Colonic mucosa (tissue), 4 donors: Measurements from ENCODE around the gene DHRS7B. TPM values are rescaled to one million over a fixed set of nuclear protein-coding genes. Genes with fewer than 3 reads are reported as not detected.

Source experiments
- DNase-seq: peaks from one replicate; pipeline ENCODE4 v3.0.0-alpha.2; 2020
- H3K27ac ChIP-seq: fragments of 200-600 bp; one replicate; pipeline ENCODE4 v1.8.0; 2021
- H3K27me3 ChIP-seq: fragments of 200-600 bp; one replicate; pipeline ENCODE4 v1.8.0; 2021
- H3K36me3 ChIP-seq: fragments of 200-600 bp; one replicate; pipeline ENCODE4 v1.8.0; 2021
- H3K4me1 ChIP-seq: fragments of 200-600 bp; one replicate; pipeline ENCODE4 v1.8.0; 2021; ENCODE audit warnings: mild to moderate bottlenecking
- H3K4me3 ChIP-seq: fragments of 200-600 bp; one replicate; pipeline ENCODE4 v1.8.0; 2021
- H3K9ac ChIP-seq, 2 donors: one replicate each; pipeline ENCODE4 v1.7.0; 2013; ENCODE audit warnings: control low read depth in 2 of 2, low read depth in 2 of 2, low read length in 2 of 2
- H3K9me3 ChIP-seq: fragments of 200-600 bp; one replicate; pipeline ENCODE4 v1.8.0; 2021
- intact Hi-C: fragments of 100-400 bp; cut with DNase I; formaldehyde crosslinking; loops from one replicate; pipeline ENCODE4 v1.14.1; 2022
- total RNA-seq, 2 donors: library from RNA; stranded (reverse); fragmentation: NEBNext Ultra II Directional in 1 of 2; extraction: Animal tissue kit (Norgen Biotek cat#: 25700) in 1 of 2; gene quantifications; one replicate each; pipeline ENCODE4 v1.2.1, GENCODE V29; 2021
- TF ChIP-seq, protein P1 (sequence below): fragments of 200-600 bp; IDR thresholded peaks from one replicate; pipeline ENCODE4 v1.8.0; 2022; ENCODE audit warnings: antibody characterized with exemption, mild to moderate bottlenecking
- donor health status: healthy.
- donor health status: DM: no; HTN: no; CAD: no.
- donor health status: DM: no; HTN: no; CAD: no.

Gene DHRS7B
- total RNA-seq, 2 donors from 2014 or later, result 29.4 to 44.0 TPM

DNA sequence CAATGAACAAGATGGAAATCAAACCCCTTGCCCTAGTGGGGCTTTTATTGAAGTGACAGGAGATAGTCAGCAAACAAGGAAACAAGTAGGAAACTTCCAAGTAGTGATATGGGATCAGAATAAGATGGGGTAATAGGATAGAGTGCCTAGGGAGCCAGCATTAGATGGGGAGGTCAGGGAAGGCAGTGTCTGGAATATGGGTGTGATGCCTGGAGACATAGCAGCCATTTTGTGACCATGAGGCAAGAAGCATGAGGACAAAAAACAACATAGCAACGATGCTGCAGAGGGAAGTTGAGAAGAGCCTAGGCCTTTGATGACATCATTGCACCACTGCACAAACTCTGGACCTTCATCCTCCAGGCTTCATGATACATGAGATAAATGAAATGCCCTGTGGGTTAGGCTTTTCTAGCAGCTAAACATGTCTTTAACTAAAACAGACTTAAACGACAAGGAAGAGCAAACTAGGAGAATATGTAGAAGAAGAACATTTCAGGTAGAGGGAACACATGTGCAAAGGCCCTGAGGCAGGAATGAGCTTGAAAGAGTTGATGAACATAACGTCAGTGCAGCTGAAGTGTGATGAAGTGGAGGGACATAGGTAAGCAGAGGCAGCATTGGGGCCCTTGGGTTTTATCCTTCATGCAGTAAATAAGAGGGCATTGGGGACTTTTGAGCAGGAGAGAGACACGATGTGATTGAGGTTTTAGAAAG, 105.4 kb downstream of the DHRS7B start:
- H3K4me1 ChIP-seq, result no peaks in the 10 kb centered on the region
- H3K27me3 ChIP-seq, result no peaks in the 10 kb centered on the region
- no peaks in the 10 kb centered on the region for H3K36me3 ChIP-seq
- no peak for DNase-seq
- no peak overlapping the region for H3K27ac ChIP-seq
- intact Hi-C loops, result no loop called here
- TF ChIP-seq, protein P1, sequence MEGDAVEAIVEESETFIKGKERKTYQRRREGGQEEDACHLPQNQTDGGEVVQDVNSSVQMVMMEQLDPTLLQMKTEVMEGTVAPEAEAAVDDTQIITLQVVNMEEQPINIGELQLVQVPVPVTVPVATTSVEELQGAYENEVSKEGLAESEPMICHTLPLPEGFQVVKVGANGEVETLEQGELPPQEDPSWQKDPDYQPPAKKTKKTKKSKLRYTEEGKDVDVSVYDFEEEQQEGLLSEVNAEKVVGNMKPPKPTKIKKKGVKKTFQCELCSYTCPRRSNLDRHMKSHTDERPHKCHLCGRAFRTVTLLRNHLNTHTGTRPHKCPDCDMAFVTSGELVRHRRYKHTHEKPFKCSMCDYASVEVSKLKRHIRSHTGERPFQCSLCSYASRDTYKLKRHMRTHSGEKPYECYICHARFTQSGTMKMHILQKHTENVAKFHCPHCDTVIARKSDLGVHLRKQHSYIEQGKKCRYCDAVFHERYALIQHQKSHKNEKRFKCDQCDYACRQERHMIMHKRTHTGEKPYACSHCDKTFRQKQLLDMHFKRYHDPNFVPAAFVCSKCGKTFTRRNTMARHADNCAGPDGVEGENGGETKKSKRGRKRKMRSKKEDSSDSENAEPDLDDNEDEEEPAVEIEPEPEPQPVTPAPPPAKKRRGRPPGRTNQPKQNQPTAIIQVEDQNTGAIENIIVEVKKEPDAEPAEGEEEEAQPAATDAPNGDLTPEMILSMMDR, result no peak
- H3K9ac ChIP-seq, result no peak overlapping the region
- no peak overlapping the region for H3K4me3 ChIP-seq
- H3K9me3 ChIP-seq, result no peaks in the 10 kb centered on the region

DNA sequence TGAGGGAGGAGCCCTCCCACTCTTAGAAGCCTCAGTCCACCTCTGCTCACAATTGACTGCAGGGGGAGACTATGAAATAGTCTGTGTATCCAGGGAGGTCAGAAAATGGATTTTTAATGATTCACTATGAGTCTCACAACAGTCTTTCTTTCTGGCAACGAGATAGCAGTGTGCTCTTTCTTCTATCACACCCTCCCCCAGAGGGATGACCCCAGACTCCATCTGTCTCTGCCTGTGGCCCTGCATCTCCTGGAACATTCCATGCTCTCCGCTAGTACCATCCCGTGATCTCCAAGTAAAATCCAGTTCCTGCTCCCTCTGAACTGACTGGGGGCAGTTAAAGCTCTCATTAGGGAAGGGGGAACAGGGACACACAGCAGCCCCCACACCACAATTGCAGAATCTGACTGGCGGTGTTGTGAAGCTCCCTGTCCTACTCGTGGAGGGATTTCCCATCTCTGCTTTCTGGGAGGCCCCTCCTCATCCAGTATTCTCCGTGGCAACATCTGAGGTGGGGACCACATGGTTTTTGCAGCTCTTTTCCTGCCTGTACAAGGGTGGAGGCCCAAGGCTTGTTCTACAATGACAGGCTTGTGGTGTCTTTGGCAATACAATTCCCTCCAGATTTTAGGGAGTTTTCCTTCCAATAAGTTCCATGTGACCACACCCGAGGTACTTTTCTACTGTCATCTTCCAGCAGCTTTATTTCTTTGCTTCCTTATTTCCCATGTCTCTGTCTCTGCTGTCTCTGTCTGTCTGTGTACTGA, 107.0 kb downstream of the DHRS7B start:
- Histone ChIP-seq H3K9ac (no peak overlapping the region), H3K4me3 (no peak overlapping the region), H3K27ac (no peak overlapping the region), H3K9me3 (no peaks in the 10 kb centered on the region), H3K27me3 (no peaks in the 10 kb centered on the region), H3K4me1 (no peaks in the 10 kb centered on the region), H3K36me3 (no peaks in the 10 kb centered on the region)
- TF ChIP-seq, protein P1, result no peak
- DNase-seq, result no peak
- intact Hi-C loops, result no loop called here

GRCh38 chr17:21235921-21236320, 109.2 kb downstream of the DHRS7B start:
- Histone ChIP-seq H3K9ac (no peak overlapping the region), H3K36me3 (no peaks in the 10 kb centered on the region), H3K27ac (no peak overlapping the region), H3K9me3 (no peaks in the 10 kb centered on the region), H3K4me3 (no peak overlapping the region), H3K27me3 (no peaks in the 10 kb centered on the region), H3K4me1 (no peaks in the 10 kb centered on the region)
- no peak for DNase-seq
- intact Hi-C loops, result loop anchor here (5.0 kb wide), 1 partner anchor 49 kb away; no protein-coding TSS in a partner anchor
- TF ChIP-seq, protein P1, result no peak

DNA sequence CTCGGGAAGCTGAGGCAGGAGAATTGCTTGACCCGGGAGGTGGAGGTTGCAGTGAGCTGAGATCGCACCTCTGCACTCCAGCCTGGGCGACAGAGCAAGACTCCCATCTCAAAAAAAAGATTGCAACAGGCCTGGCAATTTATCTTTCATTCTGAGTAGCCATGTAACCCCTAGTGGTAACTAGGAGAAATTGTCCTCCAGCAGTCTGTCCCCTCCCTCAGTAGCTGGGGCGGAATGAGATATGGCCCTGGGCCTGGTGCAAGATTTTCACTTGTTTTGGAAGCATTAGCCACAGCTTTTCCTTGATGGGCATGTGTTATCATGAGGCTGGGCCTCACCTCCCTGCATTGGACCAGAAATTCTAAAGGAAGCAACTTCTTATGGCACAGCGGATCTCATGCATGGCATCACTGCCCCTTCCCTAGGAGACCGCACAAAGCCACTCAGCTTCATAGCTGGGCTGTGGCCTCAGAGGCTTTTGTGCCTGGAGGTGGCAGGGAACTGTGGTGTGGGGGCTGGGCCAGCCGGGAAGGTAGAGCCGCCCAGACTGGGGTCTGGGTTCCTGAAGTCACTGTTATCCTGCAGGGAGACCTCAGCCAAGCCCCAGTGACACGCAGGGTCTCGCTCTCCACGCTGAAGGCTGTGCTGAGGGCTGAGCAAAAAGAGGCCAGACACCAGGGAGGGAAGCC, 113.1 kb downstream of the DHRS7B start:
- TF ChIP-seq, protein P1, result peak; percentile 30
- DNase-seq, result no peak
- Histone ChIP-seq H3K4me3 (no peak overlapping the region), H3K27ac (no peak overlapping the region), H3K27me3 (no peaks in the 10 kb centered on the region), H3K9me3 (no peaks in the 10 kb centered on the region), H3K9ac (no peak overlapping the region), H3K36me3 (no peaks in the 10 kb centered on the region), H3K4me1 (no peaks in the 10 kb centered on the region)
- intact Hi-C loops, result loop anchor here (5.0 kb wide), 1 partner anchor 53 kb away; no protein-coding TSS in a partner anchor

DNA sequence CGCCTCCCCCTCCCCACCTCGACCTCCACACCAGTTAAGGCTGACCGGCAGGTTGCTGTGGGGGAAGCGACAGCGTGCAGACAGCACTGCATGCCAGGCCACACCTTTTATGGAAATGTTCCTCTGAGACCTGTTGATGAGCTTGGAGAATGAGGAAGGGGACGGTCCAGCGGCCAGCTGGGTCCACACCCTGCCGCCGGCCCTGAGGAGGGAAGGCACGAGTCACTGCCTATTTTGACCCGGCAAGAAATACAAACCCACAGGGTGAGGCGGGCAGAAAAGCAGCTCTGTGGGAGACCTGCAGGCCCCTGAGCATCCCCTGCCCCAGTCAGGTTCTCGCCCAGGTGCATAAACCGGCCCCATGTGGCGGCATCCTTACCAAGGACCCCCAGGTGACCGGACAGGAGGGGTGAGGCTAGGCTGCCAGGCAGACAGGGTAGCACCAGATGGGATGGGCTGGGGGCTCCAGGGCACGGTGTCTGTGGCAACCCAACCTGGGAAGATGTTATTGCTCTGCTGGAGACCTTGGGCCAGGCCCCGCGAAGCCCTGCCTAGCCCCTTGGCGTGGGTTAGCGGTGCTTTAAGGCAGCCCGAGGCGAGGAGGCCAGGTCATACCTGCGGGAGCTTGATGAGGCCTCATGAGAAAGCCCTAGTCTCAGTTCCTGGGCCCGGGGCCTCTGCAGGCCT, 113.7 kb downstream of the DHRS7B start:
- TF ChIP-seq, protein P1, result no peak
- Histone ChIP-seq H3K27me3 (no peaks in the 10 kb centered on the region), H3K27ac (no peak overlapping the region), H3K4me1 (no peaks in the 10 kb centered on the region), H3K36me3 (no peaks in the 10 kb centered on the region), H3K4me3 (no peak overlapping the region), H3K9me3 (no peaks in the 10 kb centered on the region), H3K9ac (no peak overlapping the region)
- intact Hi-C loops, result no loop called here
- DNase-seq, result no peak
